ENCODE measurements around the gene DGKA. TPM values are rescaled to one million over a fixed set of nuclear protein-coding genes. Genes with fewer than 3 reads are reported as not detected.

Gene DGKA
- polyA plus RNA-seq, 1 of the 3 experiments (the other 2 are of a cell fraction): 75.9 TPM

GRCh38 chr12:55906056-55906455 lies 24.9 kb upstream of the DGKA start:
- H4K20me1 ChIP-seq (ENCODE audit: insufficient read depth): no peaks in the 10 kb centered on the region
- H3K4me1 ChIP-seq (ENCODE audit: control insufficient read depth in 1 of 2, insufficient read depth in 2 of 2, low read depth in 1 of 2, low read length in 1 of 2): peaks cover 0 to 11% of the 10 kb centered on the region in 2 experiments; a peak in 1 of 4 replicates
- WGBS (ENCODE audit: low lambda C conversion rate): 10% methylated on average over 1 of the region's 1 CpG
- H3K4me2 ChIP-seq: peak overlapping the region; percentile 61; the same call in 1 of the 2 replicates
- no peak overlapping the region for H3K9ac ChIP-seq
- H3K27me3 ChIP-seq (ENCODE audit: insufficient read depth): no peaks in the 10 kb centered on the region
- POLR2A ChIA-PET: no interaction called here
- H2AFZ ChIP-seq (ENCODE audit: low read depth): no peak overlapping the region
- DNase-seq: no peak
- no peak overlapping the region for H3K4me3 ChIP-seq (ENCODE audit: low read depth in 2 of 2, low read length in 1 of 2)
- TF ChIP-seq GATA2 (CRISPR knock-in tag; IDR thresholded peaks at IDR 0.05) (no peak), YY1 (IDR thresholded peaks at IDR 0.05; ENCODE audit: low read depth) (no peak), EP300 (IDR thresholded peaks at IDR 0.05; ENCODE audit: borderline replicate concordance in 1 of 2, low read depth in 1 of 2, low read length in 1 of 2) (no peak), FOSL2 (IDR thresholded peaks at IDR 0.05; ENCODE audit: borderline replicate concordance, low read depth) (peak; percentile 58; the same call in 1 of the 2 replicates), IRF3 (IDR thresholded peaks at IDR 0.05; ENCODE audit: low read depth, low read length) (no peak), JUND (IDR thresholded peaks at IDR 0.05) (peak; percentile 39), NRF1 (IDR thresholded peaks at IDR 0.05; ENCODE audit: low read depth, low read length) (no peak), ELF1 (IDR thresholded peaks at IDR 0.05) (no peak), MXI1 (IDR thresholded peaks at IDR 0.05; ENCODE audit: low read depth, low read length) (no peak), SIN3A (IDR thresholded peaks at IDR 0.05; ENCODE audit: borderline replicate concordance, low read depth, low read length) (no peak), REST (IDR thresholded peaks at IDR 0.05; ENCODE audit: low read depth, low read length) (no peak), TCF12 (IDR thresholded peaks at IDR 0.05) (peak; percentile 44; the same call in 1 of the 2 replicates), RAD21 (IDR thresholded peaks at IDR 0.05; ENCODE audit: low read length) (no peak), CHD2 (IDR thresholded peaks at IDR 0.05; ENCODE audit: low read length, partially characterized antibody) (no peak)
- TF ChIP-seq, protein P1, sequence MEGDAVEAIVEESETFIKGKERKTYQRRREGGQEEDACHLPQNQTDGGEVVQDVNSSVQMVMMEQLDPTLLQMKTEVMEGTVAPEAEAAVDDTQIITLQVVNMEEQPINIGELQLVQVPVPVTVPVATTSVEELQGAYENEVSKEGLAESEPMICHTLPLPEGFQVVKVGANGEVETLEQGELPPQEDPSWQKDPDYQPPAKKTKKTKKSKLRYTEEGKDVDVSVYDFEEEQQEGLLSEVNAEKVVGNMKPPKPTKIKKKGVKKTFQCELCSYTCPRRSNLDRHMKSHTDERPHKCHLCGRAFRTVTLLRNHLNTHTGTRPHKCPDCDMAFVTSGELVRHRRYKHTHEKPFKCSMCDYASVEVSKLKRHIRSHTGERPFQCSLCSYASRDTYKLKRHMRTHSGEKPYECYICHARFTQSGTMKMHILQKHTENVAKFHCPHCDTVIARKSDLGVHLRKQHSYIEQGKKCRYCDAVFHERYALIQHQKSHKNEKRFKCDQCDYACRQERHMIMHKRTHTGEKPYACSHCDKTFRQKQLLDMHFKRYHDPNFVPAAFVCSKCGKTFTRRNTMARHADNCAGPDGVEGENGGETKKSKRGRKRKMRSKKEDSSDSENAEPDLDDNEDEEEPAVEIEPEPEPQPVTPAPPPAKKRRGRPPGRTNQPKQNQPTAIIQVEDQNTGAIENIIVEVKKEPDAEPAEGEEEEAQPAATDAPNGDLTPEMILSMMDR (IDR thresholded peaks at IDR 0.05): no peak
- TF ChIP-seq, protein P2, sequence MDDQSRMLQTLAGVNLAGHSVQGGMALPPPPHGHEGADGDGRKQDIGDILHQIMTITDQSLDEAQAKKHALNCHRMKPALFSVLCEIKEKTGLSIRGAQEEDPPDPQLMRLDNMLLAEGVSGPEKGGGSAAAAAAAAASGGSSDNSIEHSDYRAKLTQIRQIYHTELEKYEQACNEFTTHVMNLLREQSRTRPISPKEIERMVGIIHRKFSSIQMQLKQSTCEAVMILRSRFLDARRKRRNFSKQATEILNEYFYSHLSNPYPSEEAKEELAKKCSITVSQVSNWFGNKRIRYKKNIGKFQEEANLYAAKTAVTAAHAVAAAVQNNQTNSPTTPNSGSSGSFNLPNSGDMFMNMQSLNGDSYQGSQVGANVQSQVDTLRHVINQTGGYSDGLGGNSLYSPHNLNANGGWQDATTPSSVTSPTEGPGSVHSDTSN (IDR thresholded peaks at IDR 0.05): peak; percentile 44
- TF ChIP-seq, protein P3, sequence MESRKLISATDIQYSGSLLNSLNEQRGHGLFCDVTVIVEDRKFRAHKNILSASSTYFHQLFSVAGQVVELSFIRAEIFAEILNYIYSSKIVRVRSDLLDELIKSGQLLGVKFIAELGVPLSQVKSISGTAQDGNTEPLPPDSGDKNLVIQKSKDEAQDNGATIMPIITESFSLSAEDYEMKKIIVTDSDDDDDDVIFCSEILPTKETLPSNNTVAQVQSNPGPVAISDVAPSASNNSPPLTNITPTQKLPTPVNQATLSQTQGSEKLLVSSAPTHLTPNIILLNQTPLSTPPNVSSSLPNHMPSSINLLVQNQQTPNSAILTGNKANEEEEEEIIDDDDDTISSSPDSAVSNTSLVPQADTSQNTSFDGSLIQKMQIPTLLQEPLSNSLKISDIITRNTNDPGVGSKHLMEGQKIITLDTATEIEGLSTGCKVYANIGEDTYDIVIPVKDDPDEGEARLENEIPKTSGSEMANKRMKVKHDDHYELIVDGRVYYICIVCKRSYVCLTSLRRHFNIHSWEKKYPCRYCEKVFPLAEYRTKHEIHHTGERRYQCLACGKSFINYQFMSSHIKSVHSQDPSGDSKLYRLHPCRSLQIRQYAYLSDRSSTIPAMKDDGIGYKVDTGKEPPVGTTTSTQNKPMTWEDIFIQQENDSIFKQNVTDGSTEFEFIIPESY (IDR thresholded peaks at IDR 0.05; ENCODE audit: borderline replicate concordance, low read depth): no peak
- CTCF ChIA-PET: interaction anchor here (1.2 to 1.7 kb wide), 2 partner anchors 20 to 168 kb away, joined by 3 read pairs; no protein-coding TSS in a partner anchor
- H3K9me2 ChIP-seq: no peaks in the 10 kb centered on the region
- peak overlapping the region in 1 of 2 experiments; percentile 52; a peak in 1 of 4 replicates for H3K27ac ChIP-seq (ENCODE audit: low read depth in 2 of 2, low read length in 1 of 2)
- peaks cover 11 to 16% of the 10 kb centered on the region in 2 experiments for H3K36me3 ChIP-seq (replicated peaks in 1 of 2; ENCODE audit: control insufficient read depth in 1 of 2, insufficient read depth in 2 of 2, low read length in 1 of 2)
- no peaks in the 10 kb centered on the region for H3K9me3 ChIP-seq
- peaks cover 36% of the 10 kb centered on the region for H3K79me2 ChIP-seq (ENCODE audit: insufficient read depth)
- H3F3A ChIP-seq (replicated peaks; ENCODE audit: insufficient read depth): peaks cover 19% of the 10 kb centered on the region
